ENCODE measurements around the gene MARK4.
"Not testable (repeated sequence)": the region's sequence is repeated elsewhere in the genome, so short reads cannot be mapped to it uniquely, and the experiment has no call there.

MARK4 gene

GRCh38 chr19:45250832-45251451 lies at the start of gene MARK4:
TSS of gene MARK4 (plus strand) at chr19:45251271. CDS start at chr19:45251589, 318 bp downstream.
- peak within 1 kb of the TSS; percentile 67 for H3K4me3 ChIP-seq (ENCODE audit: low read depth, low read length)

GRCh38 chr19:45202637-45203036 lies 48.4 kb upstream of the MARK4 start:
- no peak overlapping the region for H3K4me3 ChIP-seq (ENCODE audit: low read depth, low read length)

- H3K4me3 ChIP-seq (ENCODE audit: low read depth, low read length), result no peak overlapping the region
Measured at GRCh38 chr19:45205810-45206209, 45.3 kb upstream of the MARK4 start.

- no peak overlapping the region for H3K4me3 ChIP-seq (ENCODE audit: low read depth, low read length)
Measured at GRCh38 chr19:45206328-45206727, 44.7 kb upstream of the MARK4 start.

- no peak overlapping the region for H3K4me3 ChIP-seq (ENCODE audit: low read depth, low read length)
Measured at GRCh38 chr19:45211751-45212381, 39.2 kb upstream of the MARK4 start.

GRCh38 chr19:45213031-45213430 lies 38.0 kb upstream of the MARK4 start:
- H3K4me3 ChIP-seq (ENCODE audit: low read depth, low read length), result no peak overlapping the region

GRCh38 chr19:45215391-45216191 lies 35.5 kb upstream of the MARK4 start:
- H3K4me3 ChIP-seq (ENCODE audit: low read depth, low read length), result peak overlapping the region; percentile 24

- no peak overlapping the region for H3K4me3 ChIP-seq (ENCODE audit: low read depth, low read length)
Measured at GRCh38 chr19:45216667-45217066, 34.4 kb upstream of the MARK4 start.

- H3K4me3 ChIP-seq (ENCODE audit: low read depth, low read length), result peak overlapping the region; percentile 35
Measured at GRCh38 chr19:45217193-45217956, 33.7 kb upstream of the MARK4 start.

GRCh38 chr19:45217957-45218334 lies 33.1 kb upstream of the MARK4 start:
- H3K4me3 ChIP-seq (ENCODE audit: low read depth, low read length), result peak overlapping the region; percentile 35

GRCh38 chr19:45218426-45218825 lies 32.6 kb upstream of the MARK4 start:
- H3K4me3 ChIP-seq (ENCODE audit: low read depth, low read length), result no peak overlapping the region

GRCh38 chr19:45218911-45219743 lies 31.9 kb upstream of the MARK4 start:
- no peak overlapping the region for H3K4me3 ChIP-seq (ENCODE audit: low read depth, low read length)

GRCh38 chr19:45222724-45223123 lies 28.3 kb upstream of the MARK4 start:
- H3K4me3 ChIP-seq (ENCODE audit: low read depth, low read length), result no peak overlapping the region

- H3K4me3 ChIP-seq (ENCODE audit: low read depth, low read length), result no peak overlapping the region
Measured at GRCh38 chr19:45223879-45224278, 27.2 kb upstream of the MARK4 start.

GRCh38 chr19:45224645-45225044 lies 26.4 kb upstream of the MARK4 start:
- no peak overlapping the region for H3K4me3 ChIP-seq (ENCODE audit: low read depth, low read length)

- H3K4me3 ChIP-seq (ENCODE audit: low read depth, low read length), result not testable (repeated sequence)
Measured at GRCh38 chr19:45229056-45229455, 22.0 kb upstream of the MARK4 start.

- no peak overlapping the region for H3K4me3 ChIP-seq (ENCODE audit: low read depth, low read length)
Measured at GRCh38 chr19:45231891-45232290, 19.2 kb upstream of the MARK4 start.

- peak overlapping the region; percentile 2 for H3K4me3 ChIP-seq (ENCODE audit: low read depth, low read length)
Measured at GRCh38 chr19:45234089-45234869, 16.8 kb upstream of the MARK4 start.

GRCh38 chr19:45235485-45235884 lies 15.6 kb upstream of the MARK4 start:
- H3K4me3 ChIP-seq (ENCODE audit: low read depth, low read length), result no peak overlapping the region

GRCh38 chr19:45238556-45238955 lies 12.5 kb upstream of the MARK4 start:
- no peak overlapping the region for H3K4me3 ChIP-seq (ENCODE audit: low read depth, low read length)

Measured in iPS-11a (cell line).